ENCODE measurements around the gene DENND1B. TPM values are rescaled to one million over a fixed set of nuclear protein-coding genes. Genes with fewer than 3 reads are reported as not detected.
"Not testable (repeated sequence)": the region's sequence is repeated elsewhere in the genome, so short reads cannot be mapped to it uniquely, and the experiment has no call there.

Gene DENND1B
- polyA plus RNA-seq, 4 donors, result 10.9 to 12.9 (median 12.5) TPM

GRCh38 chr1:197577580-197577979 lies 197.7 kb downstream of the DENND1B start:
- no peak for DNase-seq (ENCODE audit: low read depth in 4 of 4, low spot score in 2 of 4)

- DNase-seq (ENCODE audit: low read depth in 4 of 4, low spot score in 2 of 4), result not testable (repeated sequence)
Measured at GRCh38 chr1:197575531-197575930, 199.7 kb downstream of the DENND1B start.

GRCh38 chr1:197572169-197572568 lies 203.1 kb downstream of the DENND1B start:
- no peak for DNase-seq (ENCODE audit: low read depth in 4 of 4, low spot score in 2 of 4)

GRCh38 chr1:197567442-197567841 lies 207.8 kb downstream of the DENND1B start:
- no peak for DNase-seq (ENCODE audit: low read depth in 4 of 4, low spot score in 2 of 4)

DNA sequence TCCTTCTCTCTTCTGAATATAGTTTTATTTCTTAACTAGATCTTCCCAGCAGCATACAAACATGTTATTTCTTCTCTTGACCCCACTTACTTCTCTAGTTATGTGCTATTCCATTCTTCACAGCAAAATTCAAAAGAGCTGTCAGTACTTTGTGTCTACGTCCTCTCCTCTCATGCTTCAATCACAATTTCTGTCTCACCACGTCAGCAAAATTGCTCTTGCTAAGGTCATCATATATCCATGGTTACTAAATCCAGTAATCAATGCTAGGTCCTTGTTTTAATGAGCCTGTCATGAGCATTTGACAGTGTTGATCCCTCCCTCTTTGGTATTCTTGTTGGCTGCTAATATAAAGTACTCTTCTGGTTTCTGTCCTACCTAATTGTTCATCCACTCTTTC lies 214.2 kb downstream of the DENND1B start:
- DNase-seq (ENCODE audit: low read depth in 4 of 4, low spot score in 2 of 4), result no peak

DNA sequence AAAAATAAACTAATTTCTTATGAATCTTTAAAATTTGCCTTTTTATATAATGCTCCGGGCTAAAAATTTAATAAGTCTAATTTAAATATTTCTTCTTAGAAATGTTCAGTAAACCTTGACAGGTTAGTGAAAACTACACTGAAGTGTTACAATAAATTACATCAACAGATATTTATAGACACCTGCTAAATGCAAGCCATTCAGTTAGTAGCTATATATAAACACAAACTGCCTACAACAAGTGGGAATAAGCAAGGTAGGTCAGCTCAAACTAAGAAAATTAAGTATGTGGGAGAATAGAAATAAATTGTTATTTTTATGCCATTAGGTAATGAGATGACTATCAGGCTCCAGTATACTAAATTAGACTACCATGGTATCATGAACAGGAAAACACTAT lies 215.6 kb downstream of the DENND1B start:
- no peak for DNase-seq (ENCODE audit: low read depth in 4 of 4, low spot score in 2 of 4)

GRCh38 chr1:197559244-197559643 lies 216.0 kb downstream of the DENND1B start:
- no peak for DNase-seq (ENCODE audit: low read depth in 4 of 4, low spot score in 2 of 4)

GRCh38 chr1:197557302-197557701 lies 218.0 kb downstream of the DENND1B start:
- no peak for DNase-seq (ENCODE audit: low read depth in 4 of 4, low spot score in 2 of 4)

DNA sequence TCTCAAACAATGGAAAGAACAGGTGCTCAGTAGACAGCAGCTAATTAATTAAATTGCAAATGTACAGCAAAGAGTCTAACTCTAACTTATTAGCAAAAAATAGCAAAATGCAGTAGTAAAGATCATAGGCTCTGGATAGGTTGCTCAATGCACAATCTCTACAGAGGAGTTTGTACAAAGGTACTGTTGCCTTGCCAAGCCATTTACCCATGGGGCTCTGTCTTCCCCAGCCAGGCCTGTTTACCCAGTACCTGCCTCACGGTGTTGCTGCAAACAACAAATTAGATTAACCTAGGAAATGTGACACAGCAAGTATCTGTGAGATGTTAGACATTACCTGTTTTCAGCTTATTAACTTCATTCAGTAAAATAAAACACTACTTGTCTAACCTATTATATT lies 222.0 kb downstream of the DENND1B start:
- DNase-seq (ENCODE audit: low read depth in 4 of 4, low spot score in 2 of 4), result no peak

DNA sequence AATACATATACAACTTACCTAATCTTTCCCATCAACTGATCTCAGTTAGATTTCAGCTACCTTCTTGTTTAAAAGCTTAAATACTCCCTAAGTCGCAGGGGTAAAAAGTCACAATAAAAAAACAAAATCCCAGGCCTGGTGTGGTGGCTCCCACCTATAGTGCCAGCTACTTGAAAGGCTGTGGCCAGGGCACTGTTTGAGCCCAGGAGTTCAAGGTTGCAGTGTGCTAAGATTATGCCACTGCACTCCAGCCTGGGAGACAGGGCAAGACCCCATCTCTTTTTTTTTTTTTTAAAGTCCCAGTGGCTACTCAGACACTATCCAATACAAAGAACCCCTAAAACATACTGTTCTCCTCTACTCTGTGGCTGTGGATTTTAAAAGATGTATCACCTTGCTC lies 228.3 kb downstream of the DENND1B start:
- DNase-seq (ENCODE audit: low read depth in 4 of 4, low spot score in 2 of 4), result no peak

DNA sequence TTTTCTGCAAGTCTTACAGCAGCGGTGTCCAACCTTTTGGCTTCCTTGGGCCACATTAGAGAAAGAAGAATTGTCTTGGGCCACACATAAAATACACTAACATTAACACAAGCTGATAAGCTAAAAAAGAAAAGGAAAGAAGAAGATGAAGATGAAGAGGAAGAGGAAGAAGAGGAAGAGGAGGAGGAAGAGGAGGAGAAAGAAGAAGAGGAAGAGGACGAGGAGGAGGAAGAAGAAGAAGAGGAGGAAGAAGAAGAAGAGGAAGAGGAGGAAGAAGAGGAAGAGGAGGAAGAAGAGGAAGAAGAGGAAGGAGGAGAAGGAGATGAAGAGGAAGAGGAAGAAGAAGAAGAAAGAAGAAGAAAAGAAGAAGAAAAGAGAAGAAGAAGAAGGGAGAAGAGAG lies 230.7 kb downstream of the DENND1B start:
- DNase-seq (ENCODE audit: low read depth in 4 of 4, low spot score in 2 of 4), result no peak

DNA sequence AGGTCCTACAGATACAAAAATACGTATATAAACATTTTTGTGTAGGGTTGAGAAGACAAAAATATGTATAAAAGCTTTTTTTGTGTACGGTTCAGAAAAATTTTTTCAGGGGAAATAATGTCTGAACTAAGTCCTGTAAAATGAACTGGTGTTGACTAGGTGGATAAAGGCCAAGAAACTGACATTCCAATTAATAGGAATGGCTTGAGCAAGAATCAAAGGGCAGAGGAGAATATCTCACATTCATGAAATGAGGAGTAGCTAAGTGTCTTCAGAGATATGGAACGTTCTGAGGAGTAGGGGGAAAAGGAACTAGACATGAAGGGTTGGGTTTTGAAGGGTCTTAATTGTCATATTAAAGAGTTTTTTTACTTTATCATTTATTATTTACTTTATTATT lies 231.2 kb downstream of the DENND1B start:
- no peak for DNase-seq (ENCODE audit: low read depth in 4 of 4, low spot score in 2 of 4)

DNA sequence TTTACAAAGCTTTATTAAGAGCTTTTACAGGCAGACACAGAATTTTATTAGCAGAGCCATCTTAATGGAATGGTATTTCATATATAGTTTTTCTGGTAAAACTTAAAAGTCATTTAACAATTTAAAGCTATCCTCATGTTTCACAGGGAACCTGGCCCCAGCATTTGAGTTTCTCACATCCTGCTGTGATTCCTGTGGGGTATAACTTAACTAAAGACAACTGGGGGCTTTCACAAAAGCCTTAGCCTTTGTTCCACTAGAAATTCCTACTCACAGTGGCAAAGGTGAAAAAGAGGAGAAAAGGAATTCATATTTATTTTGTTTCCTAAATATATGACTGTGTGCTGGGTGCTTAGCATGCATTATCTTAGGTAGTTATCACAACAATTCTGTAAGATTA lies 233.9 kb downstream of the DENND1B start:
- no peak for DNase-seq (ENCODE audit: low read depth in 4 of 4, low spot score in 2 of 4)

DNA sequence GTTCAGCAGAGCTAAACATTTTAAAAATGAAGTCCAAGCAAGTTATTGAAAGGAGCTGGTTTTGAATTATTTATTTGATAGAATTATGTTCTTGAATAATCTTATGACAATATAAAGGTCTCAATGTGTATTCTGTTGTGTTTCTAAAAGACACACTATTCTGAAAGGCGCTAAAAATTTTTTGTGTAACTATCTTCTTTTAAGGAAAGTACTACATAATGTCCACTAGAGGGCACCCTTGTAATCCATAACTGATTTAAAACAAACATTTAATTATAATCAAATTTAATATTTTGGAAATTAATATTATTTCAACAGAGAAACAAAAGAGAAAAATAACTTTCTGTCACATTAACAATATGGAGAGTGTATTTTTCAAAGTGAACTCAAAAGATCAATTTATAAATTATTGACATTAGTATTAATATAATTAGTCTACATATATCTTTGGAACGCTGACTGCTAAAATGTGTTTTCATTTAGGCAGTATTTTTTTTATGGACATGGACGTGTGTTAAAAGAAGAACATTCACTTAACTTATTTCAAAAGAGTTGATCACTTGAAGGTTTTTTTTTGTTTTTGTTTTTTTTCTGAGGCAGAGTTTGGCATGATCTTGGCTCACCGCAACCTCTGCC lies 248.4 kb downstream of the DENND1B start:
- no peak for DNase-seq (ENCODE audit: low read depth in 4 of 4, low spot score in 2 of 4)

DNA sequence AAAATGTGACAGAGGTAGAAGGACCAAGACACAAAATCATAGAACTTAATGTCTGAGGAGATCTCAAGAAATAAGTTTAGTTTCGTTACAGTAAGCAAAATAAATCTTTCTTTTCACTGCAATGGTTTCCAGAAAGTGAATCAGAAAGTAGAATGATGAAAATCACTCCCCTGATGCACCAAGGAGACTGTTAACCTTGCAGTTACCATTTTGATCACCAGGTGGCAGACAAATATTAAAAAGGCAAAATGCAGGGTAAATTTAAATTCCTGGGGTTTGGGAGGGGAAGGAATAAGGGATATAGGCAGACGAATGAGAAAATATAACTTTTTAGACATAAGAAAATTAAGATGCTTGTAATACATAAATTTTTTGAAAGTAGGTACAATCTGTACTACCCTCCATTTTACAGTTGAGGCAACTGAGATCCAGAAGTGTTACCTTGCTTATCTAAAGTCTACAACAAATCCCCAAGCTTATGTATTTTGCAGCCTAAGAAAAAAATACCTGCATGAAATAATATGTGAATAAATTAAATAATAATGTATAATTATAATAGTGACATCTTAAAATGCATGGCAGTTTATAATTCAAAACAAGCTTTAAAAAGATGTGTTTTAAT lies 254.1 kb downstream of the DENND1B start:
- DNase-seq (ENCODE audit: low read depth in 4 of 4, low spot score in 2 of 4), result no peak

- DNase-seq (ENCODE audit: low read depth in 4 of 4, low spot score in 2 of 4), result no peak
Measured at GRCh38 chr1:197519741-197520334, 255.4 kb downstream of the DENND1B start.

GRCh38 chr1:197515421-197515820 lies 259.9 kb downstream of the DENND1B start:
- DNase-seq (ENCODE audit: low read depth in 4 of 4, low spot score in 2 of 4), result no peak

GRCh38 chr1:197510691-197511378 lies 264.4 kb downstream of the DENND1B start:
- no peak for DNase-seq (ENCODE audit: low read depth in 4 of 4, low spot score in 2 of 4)

- DNase-seq (ENCODE audit: low read depth in 4 of 4, low spot score in 2 of 4), result no peak
Measured at GRCh38 chr1:197496722-197497121, 278.6 kb downstream of the DENND1B start.

DNA sequence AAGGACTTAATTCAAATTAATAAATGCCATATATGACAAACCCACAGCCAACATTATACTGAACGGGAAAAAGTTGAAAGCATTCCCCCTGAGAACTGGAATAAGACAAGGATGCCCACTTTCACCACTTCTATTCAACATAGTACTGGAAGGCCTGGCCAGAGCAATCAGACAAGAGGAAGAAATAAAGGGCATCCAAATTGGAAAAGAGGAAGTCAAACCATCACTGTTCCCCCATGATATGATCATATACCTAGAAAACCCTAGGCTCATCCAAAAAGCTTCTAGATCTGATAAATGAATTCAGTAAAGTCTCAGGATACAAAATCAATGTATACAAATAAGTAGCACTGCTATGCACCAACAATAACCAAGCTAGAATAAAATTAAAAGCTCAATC lies 283.8 kb downstream of the DENND1B start:
- not testable (repeated sequence) for DNase-seq (ENCODE audit: low read depth in 4 of 4, low spot score in 2 of 4)

DNA sequence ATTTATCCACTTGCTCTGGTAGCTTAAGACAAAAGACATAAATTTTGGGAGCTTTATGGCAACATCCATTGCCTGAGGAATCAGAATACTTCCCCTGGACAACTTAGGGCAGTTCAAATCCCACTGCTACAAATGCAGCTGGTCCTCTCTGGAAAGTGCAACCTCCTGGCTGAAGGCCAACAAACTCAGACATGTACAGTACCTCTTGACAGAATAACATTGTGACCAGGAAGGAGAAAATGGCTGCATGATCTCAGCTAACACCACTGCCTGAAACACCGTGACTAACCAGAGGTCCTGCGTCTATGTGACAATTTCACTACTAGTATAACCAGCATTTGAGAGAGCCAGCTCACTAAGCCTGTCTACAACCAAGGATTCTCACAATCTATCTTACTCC lies 288.3 kb downstream of the DENND1B start:
- DNase-seq (ENCODE audit: low read depth in 4 of 4, low spot score in 2 of 4), result no peak

GRCh38 chr1:197485790-197486189 lies 289.5 kb downstream of the DENND1B start:
- DNase-seq (ENCODE audit: low read depth in 4 of 4, low spot score in 2 of 4), result no peak

Data from left renal cortex interstitium (tissue), 4 donors.